GM23248 (cell line): ENCODE measurements around the gene APOM.

Source experiments
- EZH2 ChIP-seq: fragments of 200-600 bp; sonication (generic); IDR thresholded peaks from 2 replicates; pipeline ENCODE4 v1.6.1; 2018; ENCODE audit warnings: antibody characterized with exemption, mild to moderate bottlenecking; ENCODE audit not compliant: insufficient read depth, poor library complexity, severe bottlenecking
- EZH2phosphoT487 ChIP-seq: fragments of 200-600 bp; sonication (generic); IDR thresholded peaks from 2 replicates; pipeline ENCODE4 v1.6.1; 2018; ENCODE audit warnings: antibody characterized with exemption, moderate library complexity, mild to moderate bottlenecking, low read depth; ENCODE audit not compliant: insufficient read depth

DNA sequence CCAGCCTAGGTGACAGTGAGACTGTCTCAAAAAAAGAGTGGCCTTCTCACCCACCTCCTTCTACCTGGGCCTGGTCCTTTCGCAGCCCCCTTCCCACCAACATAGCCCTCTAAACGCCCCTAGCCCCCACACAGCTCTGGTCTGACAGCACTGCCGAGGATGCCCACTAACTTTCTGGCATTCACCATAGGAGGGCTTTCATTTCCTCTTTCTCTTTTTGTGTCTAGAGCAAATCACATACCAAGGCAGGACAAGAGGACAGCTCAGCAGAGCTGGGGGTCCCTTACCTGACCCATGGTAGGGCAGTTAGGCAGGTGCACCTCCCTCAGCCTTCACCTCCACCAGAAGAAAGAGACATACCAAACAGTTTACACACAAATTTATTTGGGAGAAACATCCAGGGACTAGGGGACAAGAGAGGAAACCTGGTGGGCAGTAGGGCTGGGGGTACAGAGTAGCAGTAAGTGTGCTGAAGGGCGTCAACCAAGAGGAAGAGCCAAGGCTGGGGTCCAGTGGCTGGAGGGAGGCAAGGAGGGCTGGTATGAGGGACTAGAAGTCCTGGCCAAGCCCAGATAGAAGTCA, 20.7 kb downstream of the APOM start:
- TF ChIP-seq EZH2 (no peak), EZH2phosphoT487 (no peak)
